MCF 10A (cell line): ENCODE measurements around the gene TNFAIP8L2. TPM values are rescaled to one million over a fixed set of nuclear protein-coding genes. Genes with fewer than 3 reads are reported as not detected.

Experiments
- BruUV-seq: library from RNA; stranded (reverse); fragments of 400-500 nt; replicated peaks from 2 replicates; lab custom pipeline; 2021; lab: Mats Ljungman, UMichigan
- CTCF ChIA-PET: fragments of 300-600 bp; sonication (Branson Sonifier 250); formaldehyde crosslinking; extraction: SDS; loops from one replicate; lab custom pipeline; 2021; ENCODE audit warnings: antibody characterized with exemption, inconsistent platforms; lab: Yijun Ruan, JAX
- POLR2A ChIA-PET: fragments of 300-600, 350-650 bp; sonication (Branson Sonifier 250); formaldehyde crosslinking; extraction: SDS; loops from one replicate; lab custom pipeline; 2020; ENCODE audit warnings: antibody characterized with exemption, inconsistent platforms; lab: Yijun Ruan, JAX
- DNase-seq: peaks from one replicate; pipeline ENCODE4 v3.0.0-alpha.2; 2018; ENCODE audit not compliant: unreplicated experiment
- H3K27ac Mint-ChIP-seq: one replicate; pipeline ENCODE4 v1.8.0; 2022; ENCODE audit warnings: mild to moderate bottlenecking, low read depth, mixed read lengths; ENCODE audit not compliant: unreplicated experiment
- H3K27me3 Mint-ChIP-seq: one replicate; pipeline ENCODE4 v1.8.0; 2022; ENCODE audit warnings: mixed read lengths; ENCODE audit not compliant: insufficient read depth, unreplicated experiment
- H3K36me3 Mint-ChIP-seq: one replicate; pipeline ENCODE4 v1.8.0; 2022; ENCODE audit warnings: mild to moderate bottlenecking, moderate library complexity, mixed read lengths; ENCODE audit not compliant: insufficient read depth, unreplicated experiment
- H3K4me1 Mint-ChIP-seq: one replicate; pipeline ENCODE4 v1.8.0; 2022; ENCODE audit warnings: mixed read lengths; ENCODE audit not compliant: insufficient read depth, unreplicated experiment
- H3K4me3 Mint-ChIP-seq: one replicate; pipeline ENCODE4 v1.8.0; 2022; ENCODE audit warnings: mild to moderate bottlenecking, moderate library complexity, mixed read lengths; ENCODE audit not compliant: unreplicated experiment
- H3K9me3 Mint-ChIP-seq: one replicate; pipeline ENCODE4 v1.8.0; 2022; ENCODE audit warnings: mixed read lengths; ENCODE audit not compliant: unreplicated experiment
- intact Hi-C: fragments of 100-400 bp; cut with micrococcal nuclease; formaldehyde crosslinking; loops from 2 replicates; pipeline ENCODE4 v1.14.1; 2022
- total RNA-seq: library from RNA; stranded (reverse); gene quantifications from 2 replicates; pipeline ENCODE4 v1.2.3, GENCODE V29; 2022
- TF ChIP-seq, protein P1 (sequence below): fragments of 200-600 bp; IDR thresholded peaks from one replicate; pipeline ENCODE4 v1.8.0; 2022; ENCODE audit warnings: antibody characterized with exemption, mild to moderate bottlenecking; ENCODE audit not compliant: unreplicated experiment

TNFAIP8L2 gene
- total RNA-seq, 1 experiment from 2014 or later, result not detected

DNA sequence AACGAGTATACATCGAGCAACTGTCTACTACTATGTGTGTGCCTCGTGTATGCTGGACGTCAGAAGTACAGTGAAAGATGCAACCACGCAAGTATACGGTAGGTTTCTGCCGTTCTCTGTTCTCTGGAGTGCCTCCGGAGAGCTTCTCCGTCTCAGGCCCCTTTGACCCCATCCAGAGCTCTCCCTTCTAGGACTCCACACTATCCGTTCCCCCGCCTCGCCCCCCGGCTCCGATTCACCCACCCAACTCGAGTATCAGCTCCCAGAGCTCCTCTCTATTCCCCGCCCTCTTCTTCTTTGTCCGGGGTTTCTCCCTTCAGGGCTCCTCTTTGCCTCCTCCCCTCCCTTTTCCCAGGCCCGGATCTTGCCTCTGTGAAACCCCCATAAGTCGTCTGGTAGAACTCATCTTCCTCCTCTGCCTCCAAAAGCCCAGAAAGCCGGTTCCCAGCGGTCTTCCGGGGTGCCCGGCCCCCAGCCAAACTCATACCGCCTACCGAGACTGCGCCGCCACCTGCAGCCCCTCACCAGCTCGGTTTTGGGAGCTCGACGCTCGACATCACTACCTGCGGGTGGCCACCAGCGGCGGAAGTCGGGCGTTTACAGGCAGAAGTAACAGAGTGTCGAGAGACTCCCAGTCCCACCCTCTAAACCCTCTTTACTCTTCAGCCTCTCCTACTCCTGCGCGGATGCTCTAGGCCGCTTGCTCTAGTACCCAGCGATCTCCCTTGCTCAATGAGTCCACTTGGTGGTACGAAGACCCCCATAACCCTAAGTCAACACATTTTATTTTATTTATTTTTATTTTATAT is 33.4 kb downstream of the TNFAIP8L2 start, which contains the start of gene VPS72:
VPS72 (minus strand) TSS at position 561 of the 809 bp plus-strand sequence; CDS start at position 485, 76 bp downstream.
- ChIA-PET POLR2A (interaction anchor here (0.6 to 7.8 kb wide), 35 partner anchors 10 to 826 kb away, joined by 3 to 91 read pairs (median 4); partner anchors contain the start of genes C1orf56, GABPB2, LYSMD1 and MINDY1), CTCF (interaction anchor here (0.6 to 2.2 kb wide), 9 partner anchors 14 to 205 kb away, joined by 3 to 12 read pairs (median 5); partner anchors contain the start of genes LYSMD1, SCNM1 and TMOD4)
- Mint-ChIP-seq H3K27ac (peak within 1 kb of the TSS; percentile 90), H3K36me3 (peaks cover 20% of the 10 kb centered on the region), H3K27me3 (no peaks in the 10 kb centered on the region), H3K4me3 (peak within 1 kb of the TSS; percentile 83), H3K4me1 (peaks cover 33% of the 10 kb centered on the region), H3K9me3 (no peaks in the 10 kb centered on the region)
- no TSS peak for BruUV-seq
- TF ChIP-seq, protein P1, sequence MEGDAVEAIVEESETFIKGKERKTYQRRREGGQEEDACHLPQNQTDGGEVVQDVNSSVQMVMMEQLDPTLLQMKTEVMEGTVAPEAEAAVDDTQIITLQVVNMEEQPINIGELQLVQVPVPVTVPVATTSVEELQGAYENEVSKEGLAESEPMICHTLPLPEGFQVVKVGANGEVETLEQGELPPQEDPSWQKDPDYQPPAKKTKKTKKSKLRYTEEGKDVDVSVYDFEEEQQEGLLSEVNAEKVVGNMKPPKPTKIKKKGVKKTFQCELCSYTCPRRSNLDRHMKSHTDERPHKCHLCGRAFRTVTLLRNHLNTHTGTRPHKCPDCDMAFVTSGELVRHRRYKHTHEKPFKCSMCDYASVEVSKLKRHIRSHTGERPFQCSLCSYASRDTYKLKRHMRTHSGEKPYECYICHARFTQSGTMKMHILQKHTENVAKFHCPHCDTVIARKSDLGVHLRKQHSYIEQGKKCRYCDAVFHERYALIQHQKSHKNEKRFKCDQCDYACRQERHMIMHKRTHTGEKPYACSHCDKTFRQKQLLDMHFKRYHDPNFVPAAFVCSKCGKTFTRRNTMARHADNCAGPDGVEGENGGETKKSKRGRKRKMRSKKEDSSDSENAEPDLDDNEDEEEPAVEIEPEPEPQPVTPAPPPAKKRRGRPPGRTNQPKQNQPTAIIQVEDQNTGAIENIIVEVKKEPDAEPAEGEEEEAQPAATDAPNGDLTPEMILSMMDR, result no peak
- peak; percentile 93 for DNase-seq
- intact Hi-C loops, result loop anchor here (10.0 kb wide), 1 partner anchor 545 kb away; no protein-coding TSS in a partner anchor

DNA sequence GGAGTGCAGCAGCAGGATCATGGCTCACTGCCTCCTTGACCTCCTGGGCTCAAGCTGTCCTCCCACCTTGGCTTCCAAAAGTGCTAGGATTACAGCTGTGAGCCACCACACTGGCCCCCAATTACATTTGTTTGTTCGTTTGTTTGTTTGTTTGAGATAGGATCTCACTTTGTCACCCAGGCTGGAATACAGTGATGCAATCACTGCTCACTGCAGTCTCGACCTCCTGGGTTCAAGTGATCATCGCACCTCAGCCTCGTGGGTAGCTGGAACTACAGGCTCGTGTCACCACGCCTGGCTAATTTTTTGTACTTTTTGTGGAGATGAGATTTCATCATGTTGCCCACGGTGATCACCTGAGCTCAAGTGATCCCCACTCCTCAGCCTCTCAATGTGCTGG is 35.6 kb downstream of the TNFAIP8L2 start:
- intact Hi-C loops, result loop anchor here (10.0 kb wide), 1 partner anchor 543 kb away; no protein-coding TSS in a partner anchor
- Mint-ChIP-seq H3K27me3 (no peaks in the 10 kb centered on the region), H3K4me3 (no peak overlapping the region), H3K9me3 (no peaks in the 10 kb centered on the region), H3K4me1 (peaks cover 39% of the 10 kb centered on the region), H3K27ac (no peak overlapping the region), H3K36me3 (peaks cover 13% of the 10 kb centered on the region)
- no TSS peak for BruUV-seq
- TF ChIP-seq, protein P1, result no peak
- ChIA-PET POLR2A (interaction anchor here (0.7 to 12.4 kb wide), 6 partner anchors 25 to 815 kb away, joined by 3 to 153 read pairs (median 6); partner anchors contain the start of genes LYSMD1, PI4KB, PSMD4 and SCNM1), CTCF (interaction anchor here (0.6 to 6.8 kb wide), 3 partner anchors 10 to 938 kb away, joined by 3 to 70 read pairs (median 5); no protein-coding TSS in a partner anchor)
- no peak for DNase-seq

DNA sequence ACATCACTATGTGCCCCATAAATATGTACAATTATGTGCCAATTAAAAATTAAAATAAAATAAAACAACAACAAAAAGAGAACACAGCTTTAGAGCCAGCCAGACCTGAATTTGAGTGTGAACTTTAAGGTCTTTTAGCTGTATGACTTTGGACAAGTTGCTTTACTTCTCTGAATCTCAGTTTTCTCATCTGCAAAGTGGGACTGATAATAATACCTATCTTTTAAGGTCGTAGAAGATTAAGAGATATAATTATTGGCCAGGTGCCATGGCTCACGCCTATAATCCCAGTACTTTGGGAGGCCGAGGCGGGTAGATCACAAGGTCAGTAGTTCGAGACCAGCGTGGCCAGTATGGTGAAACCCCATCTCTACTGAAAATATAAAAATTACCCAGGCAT is 36.9 kb downstream of the TNFAIP8L2 start:
- intact Hi-C loops, result loop anchor here (10.0 kb wide), 1 partner anchor 541 kb away; no protein-coding TSS in a partner anchor
- DNase-seq, result no peak
- ChIA-PET POLR2A (interaction anchor here (0.6 to 12.4 kb wide), 9 partner anchors 20 to 348 kb away, joined by 3 to 153 read pairs (median 3); partner anchors contain the start of genes LYSMD1, PI4KB, PSMD4 and SCNM1), CTCF (interaction anchor here (0.6 to 6.8 kb wide), 4 partner anchors 26 to 119 kb away, joined by 3 to 70 read pairs (median 4); no protein-coding TSS in a partner anchor)
- Mint-ChIP-seq H3K27ac (no peak overlapping the region), H3K9me3 (no peaks in the 10 kb centered on the region), H3K4me3 (no peak overlapping the region), H3K27me3 (no peaks in the 10 kb centered on the region), H3K36me3 (peaks cover 15% of the 10 kb centered on the region), H3K4me1 (peaks cover 38% of the 10 kb centered on the region)
- TF ChIP-seq, protein P1, result no peak
- no TSS peak for BruUV-seq
